HepG2 (cell line): ENCODE data around the gene MED9. TPM values are rescaled to one million over a fixed set of nuclear protein-coding genes. Genes with fewer than 3 reads are reported as not detected.

Source experiments
- CCAR2 ChIP-seq: fragments of 200-400 bp; formaldehyde crosslinking; optimal IDR thresholded peaks from 2 replicates; pipeline ENCODE3; 2018; ENCODE audit warnings: low read depth, mild to moderate bottlenecking, low read length, moderate library complexity
- DMAP1 ChIP-seq: IDR thresholded peaks from 2 replicates; pipeline ENCODE4 v1.6.1; 2016
- FOXC1 ChIP-seq: sonication (generic); formaldehyde crosslinking; IDR thresholded peaks from 2 replicates; pipeline ENCODE4 v1.8.0; 2022; ENCODE audit warnings: mild to moderate bottlenecking, missing genetic modification reagents, borderline replicate concordance
- GATAD1 ChIP-seq: IDR thresholded peaks from 2 replicates; pipeline ENCODE4 v1.6.1; 2016; ENCODE audit warnings: missing genetic modification reagents, missing compliant biosample characterization
- GZF1 ChIP-seq: sonication (generic); formaldehyde crosslinking; IDR thresholded peaks from 2 replicates; pipeline ENCODE4 v1.5.1; 2020; ENCODE audit warnings: mild to moderate bottlenecking, missing genetic modification reagents
- HMGA1 ChIP-seq: sonication (generic); formaldehyde crosslinking; conservative IDR thresholded peaks from 2 replicates; pipeline ENCODE4 v1.4.0; 2020; ENCODE audit warnings: missing genetic modification reagents
- MAFK ChIP-seq, 2 experiments: IDR thresholded peaks in 1 of 2; conservative IDR thresholded peaks in 1 of 2; 2 replicates each; pipeline ENCODE4 v1.6.1; 2011; ENCODE audit warnings: improper control_type of control experiment in 2 of 2, low read length in 2 of 2
- MAZ ChIP-seq, 2 experiments: sonication (generic) in 1 of 2; formaldehyde crosslinking in 1 of 2; IDR thresholded peaks; 2 replicates each; pipeline versions ENCODE4 v1.5.0 to v1.6.1; 2012 to 2020; ENCODE audit warnings: low read depth in 2 of 2, mild to moderate bottlenecking in 2 of 2, borderline replicate concordance in 1 of 2, improper control_type of control experiment in 1 of 2, low read length in 1 of 2, missing genetic modification reagents in 1 of 2, moderate library complexity in 1 of 2
- MEIS1 ChIP-seq: sonication (generic); formaldehyde crosslinking; IDR thresholded peaks from 2 replicates; pipeline ENCODE4 v1.9.0; 2021; ENCODE audit warnings: mild to moderate bottlenecking, missing genetic modification reagents, moderate library complexity, borderline replicate concordance
- NCOR1 ChIP-seq: fragments of 200-600 bp; sonication (generic); IDR thresholded peaks from 2 replicates; pipeline ENCODE4 v1.7.0; 2017; ENCODE audit warnings: antibody characterized with exemption, low read length, borderline replicate concordance
- NR1H2 ChIP-seq: sonication (generic); formaldehyde crosslinking; IDR thresholded peaks from 2 replicates; pipeline ENCODE4 v1.8.1; 2022; ENCODE audit warnings: low read depth, missing genetic modification reagents, borderline replicate concordance
- REPIN1 ChIP-seq: sonication (generic); formaldehyde crosslinking; IDR thresholded peaks from 2 replicates; pipeline ENCODE4 v1.8.0; 2022; ENCODE audit warnings: missing genetic modification reagents, low read depth, mild to moderate bottlenecking, borderline replicate concordance
- SCMH1 ChIP-seq: sonication (generic); formaldehyde crosslinking; IDR thresholded peaks from 2 replicates; pipeline ENCODE4 v1.9.0; 2021; ENCODE audit warnings: missing genetic modification reagents, mild to moderate bottlenecking, borderline replicate concordance
- TBX3 ChIP-seq: fragments of 450-650 bp; IDR thresholded peaks from 2 replicates; pipeline ENCODE4 v1.6.1; 2017; ENCODE audit warnings: antibody characterized with exemption, mild to moderate bottlenecking, inconsistent platforms, borderline replicate concordance
- U2AF2 ChIP-seq: fragments of 200-400 bp; formaldehyde crosslinking; IDR thresholded peaks from 2 replicates; pipeline ENCODE4 v1.6.1; 2017; ENCODE audit warnings: low read depth, mild to moderate bottlenecking, low read length
- ZNF367 ChIP-seq: sonication (generic); formaldehyde crosslinking; IDR thresholded peaks from 2 replicates; pipeline ENCODE4 v1.4.0; 2020; ENCODE audit warnings: missing genetic modification reagents, borderline replicate concordance
- ZNF382 ChIP-seq: sonication (generic); formaldehyde crosslinking; IDR thresholded peaks from 2 replicates; pipeline ENCODE4 v1.5.0; 2020; ENCODE audit warnings: missing genetic modification reagents, mild to moderate bottlenecking, borderline replicate concordance
- ZNF468 ChIP-seq: sonication (generic); formaldehyde crosslinking; IDR thresholded peaks from 2 replicates; pipeline ENCODE4 v1.8.0; 2022; ENCODE audit warnings: mild to moderate bottlenecking, moderate library complexity, missing genetic modification reagents
- ZNF496 ChIP-seq: sonication (generic); formaldehyde crosslinking; IDR thresholded peaks from 2 replicates; pipeline ENCODE4 v1.8.1; 2023; ENCODE audit warnings: mild to moderate bottlenecking, moderate library complexity, missing genetic modification reagents; ENCODE audit not compliant: insufficient replicate concordance
- ZNF501 ChIP-seq: sonication (generic); formaldehyde crosslinking; IDR thresholded peaks from 2 replicates; pipeline ENCODE4 v1.5.1; 2020; ENCODE audit warnings: mild to moderate bottlenecking, moderate library complexity, missing genetic modification reagents
- polyA plus RNA-seq, 8 experiments: library from polyadenylated mRNA; depleted of rRNA in 3 of 8; stranded (reverse) in 7 of 8; unstranded in 1 of 8; fragments of >200 nt; fragmentation: Illumina TruSeq in 4 of 8; extraction: Trizol in 4 of 8; gene quantifications; 2 replicates each; pipeline versions ENCODE4 v1.2.1 to v1.2.3, GENCODE V29; 2011 to 2016; ENCODE audit warnings: low read depth in 4 of 8, missing spikeins in 1 of 8, mixed read lengths in 1 of 8; ENCODE audit not compliant: insufficient read depth in 1 of 8
- total RNA-seq, 5 experiments: library from RNA; depleted of rRNA; stranded (reverse); fragments of >200 nt; fragmentation: Illumina TruSeq; extraction: Trizol; gene quantifications; 2 replicates each; pipeline ENCODE4 v1.2.3, GENCODE V29; 2016; ENCODE audit warnings: low read depth in 1 of 5
- TF ChIP-seq, protein P1 (sequence below): sonication (generic); formaldehyde crosslinking; IDR thresholded peaks from 2 replicates; pipeline ENCODE4 v1.4.0; 2020; ENCODE audit warnings: mild to moderate bottlenecking, low read depth, missing genetic modification reagents
- TF ChIP-seq, protein P2 (sequence below), 2 experiments: sonication (generic) in 1 of 2; formaldehyde crosslinking in 1 of 2; IDR thresholded peaks; 2 replicates each; pipeline versions ENCODE4 v1.4.0 to v1.6.1; 2016 to 2020; ENCODE audit warnings: borderline replicate concordance in 1 of 2, low read depth in 1 of 2, mild to moderate bottlenecking in 1 of 2, missing genetic modification reagents in 1 of 2

MED9 gene
- total and polyA plus RNA-seq, 2 of the 13 experiments (the other 11 are each of a cell fraction or from before 2014, with no cell fraction given) = 11.9 to 15.1 TPM

DNA sequence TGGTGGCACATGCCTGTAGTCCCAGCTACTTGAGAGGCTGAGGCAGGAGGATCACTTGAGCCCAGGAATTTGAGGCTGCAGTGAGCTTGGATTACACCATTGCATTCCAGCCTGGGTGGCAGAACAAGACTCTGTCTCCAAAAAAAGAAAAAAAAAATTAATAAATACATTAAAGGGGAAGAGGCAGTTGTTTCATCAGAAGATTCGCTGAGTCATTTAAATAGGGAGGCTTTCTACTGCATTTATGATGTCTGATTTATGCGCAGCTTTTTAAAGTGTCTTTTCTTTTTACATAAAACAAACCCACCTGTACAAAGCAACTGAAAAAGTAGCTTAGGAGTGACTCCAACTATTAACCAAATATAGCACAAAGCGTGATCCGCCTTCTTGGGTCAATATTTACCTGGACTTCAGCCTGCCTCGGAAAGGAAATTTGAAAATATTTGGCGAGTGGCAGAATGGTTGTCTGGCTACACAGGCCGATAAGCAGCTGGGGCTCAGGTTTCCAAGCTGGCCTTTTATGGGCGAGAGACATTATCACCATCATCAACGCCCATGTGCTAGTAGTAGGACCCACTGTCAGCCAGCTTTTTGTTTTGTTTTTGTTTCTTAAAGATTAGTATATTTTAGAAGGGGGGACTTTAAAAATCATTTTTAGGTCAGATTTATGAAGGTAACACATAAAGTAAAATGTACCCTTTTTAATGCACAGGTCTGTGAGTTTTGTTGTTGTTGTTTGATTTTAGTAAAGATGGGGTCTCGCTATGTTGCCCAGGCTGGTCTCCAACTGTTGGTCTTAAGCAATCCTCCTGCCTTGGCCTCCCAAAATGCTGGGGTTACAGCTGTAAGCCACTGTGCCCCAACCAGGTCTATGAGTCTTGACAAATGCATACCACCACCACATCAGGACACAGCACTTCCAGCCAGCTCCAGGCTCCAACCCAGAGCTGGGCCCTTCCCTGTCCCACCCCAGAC, 61.9 kb downstream of the MED9 start (continued):
- TF ChIP-seq TBX3 = peak; percentile 85
- no peak for TF ChIP-seq HMGA1
- TF ChIP-seq GATAD1 (CRISPR knock-in tag) = peak; percentile 64
- TF ChIP-seq, protein P1, sequence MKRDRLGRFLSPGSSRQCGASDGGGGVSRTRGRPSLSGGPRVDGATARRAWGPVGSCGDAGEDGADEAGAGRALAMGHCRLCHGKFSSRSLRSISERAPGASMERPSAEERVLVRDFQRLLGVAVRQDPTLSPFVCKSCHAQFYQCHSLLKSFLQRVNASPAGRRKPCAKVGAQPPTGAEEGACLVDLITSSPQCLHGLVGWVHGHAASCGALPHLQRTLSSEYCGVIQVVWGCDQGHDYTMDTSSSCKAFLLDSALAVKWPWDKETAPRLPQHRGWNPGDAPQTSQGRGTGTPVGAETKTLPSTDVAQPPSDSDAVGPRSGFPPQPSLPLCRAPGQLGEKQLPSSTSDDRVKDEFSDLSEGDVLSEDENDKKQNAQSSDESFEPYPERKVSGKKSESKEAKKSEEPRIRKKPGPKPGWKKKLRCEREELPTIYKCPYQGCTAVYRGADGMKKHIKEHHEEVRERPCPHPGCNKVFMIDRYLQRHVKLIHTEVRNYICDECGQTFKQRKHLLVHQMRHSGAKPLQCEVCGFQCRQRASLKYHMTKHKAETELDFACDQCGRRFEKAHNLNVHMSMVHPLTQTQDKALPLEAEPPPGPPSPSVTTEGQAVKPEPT (CRISPR knock-in tag) = no peak
- TF ChIP-seq MAZ (IDR thresholded peaks at IDR 0.05; ENCODE audit: borderline replicate concordance, low read depth, low read length) = no peak
- no peak for TF ChIP-seq MAZ (CRISPR knock-in tag; IDR thresholded peaks at IDR 0.05; ENCODE audit: low read depth)
- peak; percentile 71; the same call in 1 of the 2 replicates for TF ChIP-seq ZNF382 (CRISPR knock-in tag)
- TF ChIP-seq NR1H2 = no peak
- TF ChIP-seq, protein P2, sequence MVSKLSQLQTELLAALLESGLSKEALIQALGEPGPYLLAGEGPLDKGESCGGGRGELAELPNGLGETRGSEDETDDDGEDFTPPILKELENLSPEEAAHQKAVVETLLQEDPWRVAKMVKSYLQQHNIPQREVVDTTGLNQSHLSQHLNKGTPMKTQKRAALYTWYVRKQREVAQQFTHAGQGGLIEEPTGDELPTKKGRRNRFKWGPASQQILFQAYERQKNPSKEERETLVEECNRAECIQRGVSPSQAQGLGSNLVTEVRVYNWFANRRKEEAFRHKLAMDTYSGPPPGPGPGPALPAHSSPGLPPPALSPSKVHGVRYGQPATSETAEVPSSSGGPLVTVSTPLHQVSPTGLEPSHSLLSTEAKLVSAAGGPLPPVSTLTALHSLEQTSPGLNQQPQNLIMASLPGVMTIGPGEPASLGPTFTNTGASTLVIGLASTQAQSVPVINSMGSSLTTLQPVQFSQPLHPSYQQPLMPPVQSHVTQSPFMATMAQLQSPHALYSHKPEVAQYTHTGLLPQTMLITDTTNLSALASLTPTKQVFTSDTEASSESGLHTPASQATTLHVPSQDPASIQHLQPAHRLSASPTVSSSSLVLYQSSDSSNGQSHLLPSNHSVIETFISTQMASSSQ (IDR thresholded peaks at IDR 0.05; ENCODE audit: low read depth) = peak; percentile 74
- TF ChIP-seq, protein P2 (CRISPR knock-in tag; IDR thresholded peaks at IDR 0.05; ENCODE audit: borderline replicate concordance) = no peak
- TF ChIP-seq GZF1 = 0 out of 2 replicates have a peak, but pooled peaks have one; percentile 49
- no peak for TF ChIP-seq ZNF496 (CRISPR knock-in tag)
- no peak for TF ChIP-seq FOXC1
- no peak for TF ChIP-seq ZNF367 (CRISPR knock-in tag)
- TF ChIP-seq MAFK (conservative IDR thresholded peaks at IDR 0.05 in 1 of 2, IDR thresholded peaks at IDR 0.05 in 1 of 2; ENCODE audit: low read length in 2 of 2) = peak; percentile 91 to 92
- TF ChIP-seq MEIS1 (CRISPR knock-in tag) = peak; percentile 88; the same call in 1 of the 2 replicates
- no peak for TF ChIP-seq SCMH1 (CRISPR knock-in tag)
- peak; percentile 54; the same call in 1 of the 2 replicates for TF ChIP-seq REPIN1 (CRISPR knock-in tag)
- peak; percentile 91; the same call in 1 of the 2 replicates for TF ChIP-seq NCOR1
- TF ChIP-seq ZNF468 = no peak
- peak; percentile 54; the same call in 1 of the 2 replicates for TF ChIP-seq ZNF501
- TF ChIP-seq U2AF2 = no peak
- no peak for TF ChIP-seq DMAP1 (CRISPR knock-in tag)
- no peak for TF ChIP-seq CCAR2
